Brain microvascular endothelial cell (primary cell): ENCODE measurements around the gene RAP1GAP.

Experiments
- DNase-seq: peaks from one replicate; pipeline ENCODE4 v3.0.0-alpha.2; 2020
- H3K27ac ChIP-seq: fragments of 250-450 bp; sonication (Bioruptor Pico); 2 replicates; pipeline ENCODE4 v1.5.1; 2020; ENCODE audit warnings: mild to moderate bottlenecking, moderate library complexity
- H3K27me3 ChIP-seq: fragments of 250-450 bp; sonication (Bioruptor Pico); replicated peaks from 2 replicates; pipeline ENCODE4 v1.5.1; 2020; ENCODE audit warnings: mild to moderate bottlenecking
- H3K36me3 ChIP-seq: fragments of 250-450 bp; sonication (Bioruptor Pico); replicated peaks from 2 replicates; pipeline ENCODE4 v1.5.1; 2020; ENCODE audit warnings: mild to moderate bottlenecking
- H3K4me3 ChIP-seq: 2 replicates; pipeline ENCODE4 v1.5.1; 2011; ENCODE audit warnings: low read depth, mild to moderate bottlenecking, control low read depth, low read length, moderate library complexity
- CTCF ChIP-seq: IDR thresholded peaks from 2 replicates; pipeline ENCODE4 v1.5.1; 2011; ENCODE audit warnings: low read depth, mild to moderate bottlenecking, moderate library complexity, low read length, control low read depth, inconsistent platforms; ENCODE audit errors: missing control alignments
- in situ Hi-C: cut with HindIII; loops from 2 replicates; pipeline ENCODE4 v1.10.0; 2017; ENCODE audit warnings: low sequenced_read_pairs, low pct_ligation_motif_present

The RAP1GAP gene

GRCh38 chr1:21593231-21593630, 75.9 kb downstream of the RAP1GAP start:
- no peaks in the 10 kb centered on the region for H3K36me3 ChIP-seq
- H3K27me3 ChIP-seq: peaks cover under 1% of the 10 kb centered on the region
- TF ChIP-seq CTCF: no peak
- no peak overlapping the region for H3K4me3 ChIP-seq
- no peak for DNase-seq
- in situ Hi-C loops: no loop called here
- H3K27ac ChIP-seq: no peak overlapping the region

GRCh38 chr1:21592086-21592865, 76.9 kb downstream of the RAP1GAP start:
- H3K4me3 ChIP-seq: no peak overlapping the region
- H3K27ac ChIP-seq: no peak overlapping the region
- DNase-seq: no peak
- H3K27me3 ChIP-seq: no peaks in the 10 kb centered on the region
- no peaks in the 10 kb centered on the region for H3K36me3 ChIP-seq
- in situ Hi-C loops: no loop called here
- TF ChIP-seq CTCF: no peak

GRCh38 chr1:21590934-21591333, 78.2 kb downstream of the RAP1GAP start:
- in situ Hi-C loops: no loop called here
- no peaks in the 10 kb centered on the region for H3K27me3 ChIP-seq
- H3K27ac ChIP-seq: no peak overlapping the region
- H3K4me3 ChIP-seq: no peak overlapping the region
- no peaks in the 10 kb centered on the region for H3K36me3 ChIP-seq
- DNase-seq: no peak
- no peak for TF ChIP-seq CTCF

- no peak for TF ChIP-seq CTCF
- H3K4me3 ChIP-seq: no peak overlapping the region
- H3K27ac ChIP-seq: no peak overlapping the region
- H3K36me3 ChIP-seq: no peaks in the 10 kb centered on the region
- DNase-seq: no peak
- in situ Hi-C loops: no loop called here
- H3K27me3 ChIP-seq: no peaks in the 10 kb centered on the region
These were observed 78.9 kb downstream of the RAP1GAP start for GRCh38 chr1:21590126-21590880.

GRCh38 chr1:21589618-21590017, 79.5 kb downstream of the RAP1GAP start:
- no peak for DNase-seq
- H3K27ac ChIP-seq: no peak overlapping the region

More at GRCh38 chr1:21589618-21590017, 79.5 kb downstream of the RAP1GAP start:
- in situ Hi-C loops: no loop called here
- no peak for TF ChIP-seq CTCF
- no peak overlapping the region for H3K4me3 ChIP-seq
- no peaks in the 10 kb centered on the region for H3K27me3 ChIP-seq
- no peaks in the 10 kb centered on the region for H3K36me3 ChIP-seq
